ENCODE measurements around the gene ST7.
A peak's percentile ranks its signal among the peaks of the same experiment; 100 is the strongest.
"Not testable (repeated sequence)": the region's sequence is repeated elsewhere in the genome, so short reads cannot be mapped to it uniquely, and the experiment has no call there.

Gene ST7

GRCh38 chr7:117097860-117098259, 144.6 kb downstream of the ST7 start:
- no peak for DNase-seq

DNA sequence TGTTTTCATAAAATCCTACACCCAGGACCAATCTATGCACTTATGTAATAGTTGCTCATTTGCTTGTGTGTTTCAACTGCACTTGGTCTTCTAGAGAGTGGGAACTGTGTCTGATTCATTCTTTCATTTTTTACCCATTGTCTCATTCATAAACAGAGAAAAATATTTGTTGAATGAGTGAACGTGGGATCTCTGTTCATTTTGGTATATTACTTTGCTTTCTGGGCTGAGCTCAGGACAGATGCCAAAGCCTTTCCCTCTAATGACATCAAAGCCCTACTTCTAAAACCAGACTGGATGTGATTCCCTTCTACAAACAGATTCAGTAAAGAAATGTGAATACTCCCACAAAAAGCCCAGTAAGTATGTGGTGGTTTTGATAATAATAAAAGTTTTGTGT, 145.2 kb downstream of the ST7 start:
- no peak for DNase-seq

DNA sequence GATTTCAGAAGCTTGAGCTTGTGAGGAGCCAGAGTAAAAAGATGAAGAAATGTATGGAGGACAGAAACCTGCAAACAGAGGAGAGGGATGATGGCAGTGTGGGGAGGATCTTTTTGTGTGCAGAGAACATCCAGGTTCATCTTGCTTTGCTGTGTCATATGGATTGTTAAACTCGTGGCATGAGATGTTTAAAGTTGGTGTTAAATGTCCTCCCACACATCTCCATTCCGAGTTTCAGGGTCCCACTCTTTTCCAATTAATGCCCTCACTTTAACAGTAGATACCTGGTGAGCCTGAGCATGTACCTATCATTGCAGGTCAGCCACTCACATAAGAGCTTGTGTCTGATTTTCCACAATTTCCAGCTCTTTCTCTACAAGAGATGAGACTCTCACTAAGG, 147.7 kb downstream of the ST7 start:
- no peak for DNase-seq

GRCh38 chr7:117110480-117111315, 157.4 kb downstream of the ST7 start:
- DNase-seq, result peak in 3 of 4 experiments; percentile 22 to 37 (median 32)

GRCh38 chr7:117111535-117111934, 158.2 kb downstream of the ST7 start:
- DNase-seq, result no peak

- DNase-seq, result no peak
These were observed 159.3 kb downstream of the ST7 start for GRCh38 chr7:117112640-117113039.

- no peak for DNase-seq
These were observed 160.6 kb downstream of the ST7 start for GRCh38 chr7:117113871-117114270.

GRCh38 chr7:117114272-117114671, 161.0 kb downstream of the ST7 start:
- no peak for DNase-seq

DNA sequence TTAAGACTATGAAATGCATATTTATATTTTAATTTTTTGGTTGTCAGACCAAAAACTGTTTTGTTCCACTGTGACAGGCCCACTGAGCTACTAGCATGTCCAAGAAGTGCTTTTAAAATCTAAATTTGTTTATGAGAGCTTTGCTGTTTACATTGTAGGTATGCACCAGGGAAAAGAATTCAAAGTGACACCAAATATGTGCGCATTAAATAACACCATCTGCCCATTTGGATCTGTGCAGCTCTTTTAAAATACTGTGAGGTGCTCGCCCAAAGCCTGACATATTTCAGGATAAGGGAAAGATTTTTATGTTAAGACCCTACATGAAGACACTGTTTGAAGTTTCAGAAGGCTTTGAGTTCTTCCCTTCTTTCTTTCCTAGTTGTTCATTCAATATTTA, 162.9 kb downstream of the ST7 start:
- no peak for DNase-seq

DNA sequence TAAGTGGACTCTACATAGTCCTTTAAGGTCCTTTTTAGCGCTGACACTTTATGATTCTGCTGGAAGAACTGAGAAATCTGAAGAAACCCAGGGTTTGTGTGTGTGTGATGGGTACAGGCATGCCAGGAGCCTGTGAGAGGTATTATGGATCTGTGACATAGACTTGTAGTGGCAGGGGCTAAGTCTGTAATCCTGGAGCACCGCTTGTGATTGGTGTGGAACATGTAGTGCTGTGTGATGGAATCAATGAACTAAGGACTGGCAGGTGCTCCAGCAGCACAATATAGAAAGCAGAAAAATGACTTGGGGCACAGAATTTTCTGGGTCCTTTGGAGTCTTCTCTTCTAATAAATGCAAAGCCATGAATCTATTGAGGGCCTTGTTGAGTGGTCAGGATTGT, 163.9 kb downstream of the ST7 start:
- no peak for DNase-seq

- DNase-seq, result no peak
These were observed 165.4 kb downstream of the ST7 start for GRCh38 chr7:117118579-117119180.

- DNase-seq, result peak; percentile 89 to 93 (median 93)
These were observed 166.1 kb downstream of the ST7 start for GRCh38 chr7:117119192-117119924.

DNA sequence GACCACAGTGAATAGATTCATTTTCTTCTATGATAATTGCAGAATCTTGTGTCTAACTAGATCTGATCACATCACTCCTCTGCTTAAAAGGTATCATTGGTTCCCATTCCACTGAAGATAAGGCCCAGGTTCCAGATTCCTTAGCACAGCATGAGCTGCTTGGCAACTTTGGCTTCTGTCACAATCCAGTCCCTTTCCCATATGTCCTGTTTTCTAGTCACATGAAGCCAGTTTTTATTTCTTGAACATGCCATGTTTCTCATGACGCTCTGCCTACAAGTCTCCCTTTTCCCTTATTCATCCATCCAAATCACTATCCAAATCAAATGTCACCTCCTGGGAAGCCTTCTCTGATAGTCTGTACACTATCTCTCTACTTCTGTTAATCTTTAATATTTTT, 167.0 kb downstream of the ST7 start:
- DNase-seq, result not testable (repeated sequence)

GRCh38 chr7:117122036-117122435, 168.7 kb downstream of the ST7 start:
- not testable (repeated sequence) for DNase-seq

- no peak for DNase-seq
These were observed 169.2 kb downstream of the ST7 start for GRCh38 chr7:117122536-117122935.

DNA sequence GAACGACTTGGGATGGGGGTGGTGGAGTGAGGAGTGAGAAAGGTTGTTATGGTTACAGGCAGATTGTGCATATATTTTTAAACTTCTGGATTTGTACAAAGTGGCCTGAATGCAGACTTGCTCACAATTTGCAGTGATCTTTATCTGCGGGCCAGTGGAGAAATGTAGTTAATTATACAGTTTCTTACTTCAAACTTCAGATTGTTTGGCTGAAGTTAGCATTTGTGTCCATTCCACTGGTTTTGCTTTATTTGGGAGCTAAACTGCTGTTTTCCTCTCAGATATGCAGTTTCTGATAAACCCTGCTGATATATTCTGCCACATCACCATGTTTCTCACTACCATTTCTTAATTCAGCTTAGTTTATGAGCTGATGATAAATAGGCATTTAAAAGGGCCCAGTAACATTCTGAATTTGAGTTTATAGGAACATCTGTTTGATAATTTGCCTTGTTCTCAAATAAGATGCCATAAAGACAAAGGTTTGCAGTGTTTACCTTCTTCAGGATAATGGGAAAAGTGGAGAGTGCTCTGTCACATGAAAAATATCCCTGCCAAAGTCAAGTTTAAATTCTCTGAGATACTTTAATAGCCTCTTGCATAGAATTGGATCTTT, 170.1 kb downstream of the ST7 start:
- DNase-seq, result no peak

DNA sequence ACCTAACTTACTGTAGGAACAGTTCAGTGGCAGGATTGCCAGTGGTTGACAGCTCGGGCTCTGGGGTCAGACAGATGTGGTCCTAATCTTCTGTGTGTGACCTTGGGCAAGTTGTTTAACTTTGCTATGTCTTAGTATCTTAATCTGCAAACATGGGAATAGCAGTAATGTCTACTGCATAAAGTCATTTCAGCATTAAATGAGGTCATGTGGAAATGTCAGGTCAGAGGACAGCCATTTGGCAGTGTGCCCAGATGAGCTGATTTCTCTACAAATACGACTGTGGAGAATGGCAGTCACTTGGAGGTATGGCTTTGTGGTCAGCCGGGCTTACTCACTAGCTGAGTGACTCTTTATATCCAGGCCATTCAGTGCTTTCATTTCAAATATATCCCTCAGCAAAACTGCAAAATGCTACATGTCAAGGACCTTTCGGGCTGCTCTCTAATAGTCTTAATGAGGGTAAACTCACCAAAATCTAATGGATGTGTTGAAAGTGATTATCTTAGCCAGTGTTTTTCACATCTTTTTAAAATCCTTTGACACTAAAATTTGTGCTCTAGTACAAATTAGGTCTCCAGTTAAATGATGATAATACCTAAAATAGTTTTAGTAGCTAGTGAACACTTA, 171.4 kb downstream of the ST7 start:
- peak; percentile 91 to 98 (median 95) for DNase-seq

DNA sequence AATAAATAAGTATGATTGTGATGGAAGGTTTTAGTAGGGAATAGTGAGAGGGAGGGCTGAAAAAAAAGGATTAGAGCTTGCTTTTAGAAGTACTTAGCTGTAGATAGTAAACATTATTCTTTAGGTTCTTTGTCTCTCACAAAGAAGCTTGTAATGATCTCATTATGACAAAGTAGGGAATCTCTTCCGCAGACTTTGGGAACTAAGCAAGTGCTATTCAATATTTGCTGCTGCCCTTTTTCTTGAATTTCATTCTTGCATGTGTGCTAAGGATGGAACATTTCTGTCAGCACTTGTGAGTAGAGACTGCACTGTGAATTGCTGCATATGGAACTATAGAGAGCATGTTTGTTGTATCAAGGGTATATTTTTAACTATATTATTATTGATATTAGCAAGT, 173.4 kb downstream of the ST7 start:
- no peak for DNase-seq

GRCh38 chr7:117127585-117128168, 174.4 kb downstream of the ST7 start:
- peak; percentile 68 to 84 (median 78) for DNase-seq

DNA sequence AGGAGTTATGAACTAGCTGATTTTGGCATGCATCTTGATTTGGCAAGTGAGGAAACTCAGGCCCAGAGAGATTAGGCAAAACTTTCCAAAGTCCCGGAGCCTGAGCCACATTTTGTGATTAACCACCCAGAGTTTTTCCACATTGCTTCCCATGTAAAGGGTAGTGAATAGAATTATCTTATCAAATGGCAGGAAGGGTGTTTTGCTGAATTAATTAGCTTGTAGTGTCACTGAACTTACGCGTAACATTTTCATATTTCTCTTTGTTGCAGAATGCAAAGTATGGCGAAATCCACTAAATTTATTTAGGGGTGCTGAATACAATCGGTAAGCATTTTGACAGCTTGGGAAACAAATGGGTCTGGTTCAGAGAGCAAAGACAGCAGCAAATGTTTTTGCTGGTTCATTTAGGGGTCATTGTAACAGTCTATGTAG, 176.2 kb downstream of the ST7 start:
- DNase-seq, result no peak

DNA sequence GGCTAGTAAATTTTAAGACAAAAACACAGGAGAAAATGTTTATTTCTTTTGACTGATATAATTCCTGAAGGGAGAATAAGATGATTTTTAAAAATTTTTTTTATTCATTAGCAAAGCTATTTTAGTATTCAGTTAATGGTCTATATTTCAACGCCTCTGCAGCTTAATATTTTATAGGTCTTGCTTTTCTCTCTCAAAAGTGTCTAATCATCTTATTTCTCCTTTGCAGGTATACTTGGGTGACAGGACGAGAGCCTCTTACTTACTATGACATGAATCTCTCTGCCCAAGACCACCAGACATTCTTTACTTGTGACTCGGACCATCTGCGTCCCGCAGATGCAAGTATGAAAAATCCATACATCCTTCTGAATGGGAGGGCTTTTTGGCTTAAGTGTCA, 177.0 kb downstream of the ST7 start:
- DNase-seq, result no peak
